Measurements from ENCODE around the gene CLN6. TPM values are rescaled to one million over a fixed set of nuclear protein-coding genes. Genes with fewer than 3 reads are reported as not detected.

Gene CLN6
- total and polyA plus RNA-seq, 9 of the 15 experiments (the other 6 are each of a cell fraction or from before 2014, with no cell fraction given), result 0.71 to 53.3 (median 39.3) TPM

DNA sequence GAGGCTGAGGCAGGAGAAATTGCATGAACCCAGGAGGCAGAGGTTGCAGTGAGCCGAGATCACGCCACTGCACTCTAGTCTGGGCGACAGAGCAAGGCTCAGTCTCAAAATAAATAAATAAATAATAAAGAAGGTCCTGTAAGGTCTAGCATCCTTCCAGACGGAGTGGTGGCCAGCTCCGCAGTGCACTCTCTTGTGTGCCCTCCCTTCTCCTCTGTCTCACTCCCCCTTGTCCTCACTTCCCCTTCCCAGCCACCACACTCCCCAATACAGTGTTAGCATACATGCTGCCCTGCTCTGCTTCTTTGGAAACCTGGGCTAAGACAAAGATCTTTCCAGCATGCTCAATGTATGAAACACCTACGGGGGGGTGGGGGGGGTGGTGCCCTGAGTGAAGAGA, 3.4 kb upstream of the CLN6 start:
- ATAC-seq, result no peak
- Histone ChIP-seq H3K27me3 (ENCODE audit: control insufficient read depth in 2 of 2, insufficient read depth in 2 of 2, low read length in 2 of 2) (no peaks in the 10 kb centered on the region), H3K9ac (ENCODE audit: insufficient read depth in 1 of 2, low read depth in 2 of 2, low read length in 2 of 2) (no peak overlapping the region), H3K9me1 (ENCODE audit: control insufficient read depth, insufficient read depth, low read length) (no peaks in the 10 kb centered on the region), H4K20me1 (replicated peaks; ENCODE audit: control insufficient read depth, insufficient read depth, low read length) (peaks cover 7% of the 10 kb centered on the region; the same call in 1 of the 2 replicates), H3K79me2 (ENCODE audit: control insufficient read depth, insufficient read depth, low read length) (peaks cover 16% of the 10 kb centered on the region), H3K9me3 (replicated peaks; ENCODE audit: control insufficient read depth, insufficient read depth, low read depth, low read length) (no peaks in the 10 kb centered on the region), H3K4me2 (ENCODE audit: insufficient read depth, low read length) (no peak overlapping the region), H2AFZ (ENCODE audit: low read depth, low read length) (no peak overlapping the region), H3K4me1 (replicated peaks in 1 of 2; ENCODE audit: control insufficient read depth in 2 of 2, insufficient read depth in 2 of 2, low read length in 2 of 2) (peaks cover 24 to 31% of the 10 kb centered on the region in 2 experiments), H3K27ac (ENCODE audit: extremely low read depth, low read depth, low read length) (no peak overlapping the region), H3K36me3 (ENCODE audit: control insufficient read depth, insufficient read depth, low read length) (peaks cover 7% of the 10 kb centered on the region; the same call in 2 of the 3 replicates), H3K4me3 (no peak overlapping the region)
- POLR2A ChIA-PET, result interaction anchor here (0.6 to 1.6 kb wide), 3 partner anchors 13 to 44 kb away, joined by 3 to 4 read pairs (median 3); no protein-coding TSS in a partner anchor
- intact Hi-C loops (cut with micrococcal nuclease), result no loop called here
- TF ChIP-seq PTBP1 (IDR thresholded peaks at IDR 0.05; ENCODE audit: low read depth, low read length) (no peak), SPI1 (IDR thresholded peaks at IDR 0.05; ENCODE audit: borderline replicate concordance, low read depth, low read length) (peak; percentile 50; the same call in 1 of the 2 replicates)
- no peak for DNase-seq (ENCODE audit: extremely low read depth in 1 of 4, low spot score in 3 of 4)
- BruUV-seq (replicated peaks), result no TSS peak
- no peak for FAIRE-seq
- in situ Hi-C loops (cut with MboI), result no loop called here
- CTCF ChIA-PET (ENCODE audit: low intra/inter-chr PET ratio), result no interaction called here
- WGBS (ENCODE audit: insufficient coverage, low coverage, missing lambda C conversion rate), result 88% methylated on average over 6 of the region's 6 CpGs

DNA sequence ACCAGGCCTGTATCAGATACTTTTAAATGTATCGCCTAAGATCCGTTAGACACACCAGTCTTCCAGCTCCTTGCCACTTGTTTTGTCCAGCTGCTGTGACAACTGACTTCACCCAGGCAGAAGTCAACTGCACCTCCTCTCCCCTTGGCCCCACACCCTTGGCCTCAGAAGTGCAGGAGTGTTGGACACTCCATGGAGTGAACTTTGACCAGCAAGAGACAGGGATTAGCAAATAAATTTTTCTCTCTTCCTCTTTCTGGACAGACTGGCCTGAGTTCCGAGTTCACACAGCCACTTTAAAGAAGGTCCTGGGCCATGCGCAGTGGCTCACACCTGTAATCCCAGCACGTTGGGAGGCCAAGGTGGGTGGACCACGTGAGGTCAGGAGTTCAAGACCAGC, 2.9 kb upstream of the CLN6 start:
- H3K79me2 ChIP-seq (ENCODE audit: control insufficient read depth, insufficient read depth, low read length), result peaks cover 20% of the 10 kb centered on the region
- intact Hi-C loops (cut with micrococcal nuclease) (no loop called here), in situ Hi-C loops (cut with MboI) (no loop called here)
- H3K4me1 ChIP-seq (replicated peaks in 1 of 2; ENCODE audit: control insufficient read depth in 2 of 2, insufficient read depth in 2 of 2, low read length in 2 of 2), result peaks cover 29 to 36% of the 10 kb centered on the region in 2 experiments
- BruUV-seq (replicated peaks), result no TSS peak
- DNase-seq (ENCODE audit: extremely low read depth in 1 of 4, low spot score in 3 of 4), result no peak
- FAIRE-seq, result no peak
- ChIA-PET CTCF (ENCODE audit: low intra/inter-chr PET ratio) (no interaction called here), POLR2A (interaction anchor here (1.0 to 1.6 kb wide), 2 partner anchors 12 to 14 kb away, joined by 3 to 4 read pairs; no protein-coding TSS in a partner anchor)
- H3K4me2 ChIP-seq (ENCODE audit: insufficient read depth, low read length), result no peak overlapping the region
- H3K4me3 ChIP-seq, result no peak overlapping the region
- 75% methylated on average over 6 of the region's 6 CpGs for WGBS (ENCODE audit: insufficient coverage, low coverage, missing lambda C conversion rate)
- no peak overlapping the region for H3K9ac ChIP-seq (ENCODE audit: insufficient read depth in 1 of 2, low read depth in 2 of 2, low read length in 2 of 2)
- peaks cover 10% of the 10 kb centered on the region; the same call in 2 of the 3 replicates for H3K36me3 ChIP-seq (ENCODE audit: control insufficient read depth, insufficient read depth, low read length)
- peaks cover 12% of the 10 kb centered on the region; the same call in 1 of the 2 replicates for H4K20me1 ChIP-seq (replicated peaks; ENCODE audit: control insufficient read depth, insufficient read depth, low read length)
- H2AFZ ChIP-seq (ENCODE audit: low read depth, low read length), result no peak overlapping the region
- H3K27ac ChIP-seq (ENCODE audit: extremely low read depth, low read depth, low read length), result no peak overlapping the region
- H3K9me3 ChIP-seq (replicated peaks; ENCODE audit: control insufficient read depth, insufficient read depth, low read depth, low read length), result no peaks in the 10 kb centered on the region
- H3K27me3 ChIP-seq (ENCODE audit: control insufficient read depth in 2 of 2, insufficient read depth in 2 of 2, low read length in 2 of 2), result no peaks in the 10 kb centered on the region
- no peaks in the 10 kb centered on the region for H3K9me1 ChIP-seq (ENCODE audit: control insufficient read depth, insufficient read depth, low read length)
- no peak for ATAC-seq
- peak; percentile 37; the same call in 1 of the 2 replicates for TF ChIP-seq SPI1 (IDR thresholded peaks at IDR 0.05; ENCODE audit: borderline replicate concordance, low read depth, low read length)
- no peak for TF ChIP-seq ZNF263 (CRISPR knock-in tag; IDR thresholded peaks at IDR 0.05; ENCODE audit: borderline replicate concordance)
- TF ChIP-seq MAFG (tag; conservative IDR thresholded peaks at IDR 0.05), result no peak
